Measurements from ENCODE around the gene B9D1. TPM values are rescaled to one million over a fixed set of nuclear protein-coding genes. Genes with fewer than 3 reads are reported as not detected.

B9D1 gene
- total RNA-seq, 6 experiments from 2014 or later, result 18.0 to 28.9 (median 24.5) TPM

DNA sequence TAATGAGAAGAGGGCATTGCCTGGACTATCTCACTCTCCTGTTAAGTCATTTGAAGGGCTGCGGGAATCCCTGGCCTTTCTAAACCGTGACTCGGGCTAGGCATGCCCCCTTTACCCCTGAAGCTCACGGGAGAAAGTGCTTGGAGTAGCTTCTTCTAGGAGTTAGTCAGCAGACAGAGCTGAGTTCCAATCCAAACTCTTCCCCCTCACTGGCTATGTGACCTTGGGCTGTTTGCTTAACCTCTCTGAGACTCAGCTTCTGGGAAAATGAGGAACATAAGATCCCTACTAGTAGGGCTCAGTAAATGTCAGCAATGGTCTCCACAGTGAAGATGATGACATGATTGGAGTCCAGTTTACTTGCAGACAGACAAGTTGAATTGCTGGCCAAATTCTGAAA is 5.7 kb upstream of the B9D1 start:
- DNase-seq, result no peak
- no peaks in the 10 kb centered on the region for H3K36me3 Mint-ChIP-seq (ENCODE audit: low read depth)

DNA sequence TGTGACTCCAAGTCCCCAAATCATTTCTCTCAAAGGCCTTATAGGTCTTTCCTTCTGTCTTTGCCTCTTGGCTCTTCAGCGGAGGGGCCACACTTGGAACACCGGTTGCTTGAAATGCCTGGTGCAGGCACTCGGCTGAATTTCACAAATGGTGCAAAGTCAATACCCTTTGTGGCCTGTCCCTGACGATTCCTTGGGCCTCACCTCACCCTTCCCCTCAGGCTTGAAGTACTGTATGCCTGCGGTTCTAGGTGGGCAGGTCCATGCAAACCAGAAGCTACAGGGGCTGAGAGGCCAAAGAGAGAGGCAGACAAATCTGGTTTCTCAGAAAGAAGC is 4.1 kb upstream of the B9D1 start:
- TF ChIP-seq, protein P1, sequence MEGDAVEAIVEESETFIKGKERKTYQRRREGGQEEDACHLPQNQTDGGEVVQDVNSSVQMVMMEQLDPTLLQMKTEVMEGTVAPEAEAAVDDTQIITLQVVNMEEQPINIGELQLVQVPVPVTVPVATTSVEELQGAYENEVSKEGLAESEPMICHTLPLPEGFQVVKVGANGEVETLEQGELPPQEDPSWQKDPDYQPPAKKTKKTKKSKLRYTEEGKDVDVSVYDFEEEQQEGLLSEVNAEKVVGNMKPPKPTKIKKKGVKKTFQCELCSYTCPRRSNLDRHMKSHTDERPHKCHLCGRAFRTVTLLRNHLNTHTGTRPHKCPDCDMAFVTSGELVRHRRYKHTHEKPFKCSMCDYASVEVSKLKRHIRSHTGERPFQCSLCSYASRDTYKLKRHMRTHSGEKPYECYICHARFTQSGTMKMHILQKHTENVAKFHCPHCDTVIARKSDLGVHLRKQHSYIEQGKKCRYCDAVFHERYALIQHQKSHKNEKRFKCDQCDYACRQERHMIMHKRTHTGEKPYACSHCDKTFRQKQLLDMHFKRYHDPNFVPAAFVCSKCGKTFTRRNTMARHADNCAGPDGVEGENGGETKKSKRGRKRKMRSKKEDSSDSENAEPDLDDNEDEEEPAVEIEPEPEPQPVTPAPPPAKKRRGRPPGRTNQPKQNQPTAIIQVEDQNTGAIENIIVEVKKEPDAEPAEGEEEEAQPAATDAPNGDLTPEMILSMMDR (IDR thresholded peaks at IDR 0.05), result no peak
- peaks cover 1% of the 10 kb centered on the region for H3K27me3 Mint-ChIP-seq (ENCODE audit: insufficient read depth)
- H3K9me3 Mint-ChIP-seq, result no peaks in the 10 kb centered on the region
- no peak overlapping the region for H3K4me3 Mint-ChIP-seq
- peaks cover 32% of the 10 kb centered on the region for H3K4me1 Mint-ChIP-seq (ENCODE audit: low read depth)
- no peak overlapping the region for H3K27ac Mint-ChIP-seq
- no peak for DNase-seq
- H3K36me3 Mint-ChIP-seq (ENCODE audit: low read depth), result no peaks in the 10 kb centered on the region

More for the DNA sequence above, 5.7 kb upstream of the B9D1 start:
- TF ChIP-seq, protein P1 (IDR thresholded peaks at IDR 0.05), result no peak
- Mint-ChIP-seq H3K27me3 (ENCODE audit: insufficient read depth) (peaks cover 1% of the 10 kb centered on the region), H3K4me1 (ENCODE audit: low read depth) (peaks cover 23% of the 10 kb centered on the region), H3K9me3 (no peaks in the 10 kb centered on the region), H3K4me3 (no peak overlapping the region), H3K27ac (no peak overlapping the region)

DNA sequence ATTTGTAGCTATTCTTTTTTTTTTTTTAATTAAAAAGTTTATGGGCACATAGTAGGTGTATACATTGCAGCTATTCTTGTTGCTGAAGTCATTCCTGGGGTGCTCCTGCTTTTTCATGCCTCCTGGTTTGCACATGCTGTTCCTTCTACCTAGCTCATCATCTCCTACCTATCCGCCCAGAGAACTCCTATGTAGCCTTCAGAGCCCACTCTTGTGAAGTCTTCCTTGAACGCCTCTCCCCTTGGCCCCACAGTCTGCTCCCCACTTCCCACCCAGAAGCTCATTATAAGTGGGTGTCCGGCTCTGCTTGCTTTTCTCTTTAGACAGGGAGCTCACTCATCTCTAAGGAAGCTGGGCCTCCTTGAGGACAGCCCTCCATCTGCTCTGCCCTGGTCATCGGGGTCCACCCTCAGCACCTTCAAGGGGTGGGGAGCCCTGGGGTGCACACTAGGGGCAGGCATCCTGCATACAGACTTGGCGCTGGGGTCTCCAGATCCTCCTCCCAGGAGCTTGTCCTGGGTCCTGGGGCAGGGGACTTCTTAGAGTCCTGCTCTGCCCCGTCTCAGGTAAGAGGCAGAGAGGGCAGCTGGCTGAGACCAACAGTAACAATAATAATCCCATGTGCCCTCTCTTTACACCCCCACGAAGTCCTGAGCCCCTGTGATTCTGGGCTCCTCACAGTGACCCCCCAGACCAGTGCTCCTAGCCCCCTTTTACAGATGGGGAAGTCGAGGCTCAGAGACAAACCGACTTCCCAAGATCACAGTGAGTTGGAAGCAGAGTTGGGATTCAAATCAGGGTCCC is 3.5 kb upstream of the B9D1 start:
- Mint-ChIP-seq H3K36me3 (ENCODE audit: low read depth) (no peaks in the 10 kb centered on the region), H3K27me3 (ENCODE audit: insufficient read depth) (peaks cover 4% of the 10 kb centered on the region), H3K4me3 (no peak overlapping the region), H3K4me1 (ENCODE audit: low read depth) (peaks cover 38% of the 10 kb centered on the region), H3K27ac (no peak overlapping the region), H3K9me3 (no peaks in the 10 kb centered on the region)
- no peak for DNase-seq
- TF ChIP-seq, protein P1 (IDR thresholded peaks at IDR 0.05), result no peak

DNA sequence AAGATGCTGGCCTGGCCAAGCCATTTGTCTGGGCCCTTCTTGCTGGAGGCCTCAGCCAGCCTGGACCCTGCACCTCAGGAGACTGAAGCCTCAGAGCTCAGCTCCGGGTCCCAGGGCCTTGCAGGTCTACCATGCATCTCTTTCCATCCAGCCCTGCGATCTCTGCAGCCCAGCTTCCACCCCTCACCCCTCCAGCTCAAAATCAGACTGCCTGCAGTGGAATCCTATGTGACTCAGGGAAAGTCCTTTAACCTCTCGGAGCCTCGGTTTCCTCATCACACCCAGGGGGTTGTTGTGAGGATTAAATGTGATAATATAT is 2.9 kb upstream of the B9D1 start:
- H3K9me3 Mint-ChIP-seq, result no peaks in the 10 kb centered on the region
- H3K36me3 Mint-ChIP-seq (ENCODE audit: low read depth), result no peaks in the 10 kb centered on the region
- no peak overlapping the region for H3K4me3 Mint-ChIP-seq
- H3K27me3 Mint-ChIP-seq (ENCODE audit: insufficient read depth), result peaks cover 4% of the 10 kb centered on the region
- H3K4me1 Mint-ChIP-seq (ENCODE audit: low read depth), result peaks cover 39% of the 10 kb centered on the region
- H3K27ac Mint-ChIP-seq, result no peak overlapping the region
- DNase-seq, result no peak
- TF ChIP-seq, protein P1 (IDR thresholded peaks at IDR 0.05), result no peak

DNA sequence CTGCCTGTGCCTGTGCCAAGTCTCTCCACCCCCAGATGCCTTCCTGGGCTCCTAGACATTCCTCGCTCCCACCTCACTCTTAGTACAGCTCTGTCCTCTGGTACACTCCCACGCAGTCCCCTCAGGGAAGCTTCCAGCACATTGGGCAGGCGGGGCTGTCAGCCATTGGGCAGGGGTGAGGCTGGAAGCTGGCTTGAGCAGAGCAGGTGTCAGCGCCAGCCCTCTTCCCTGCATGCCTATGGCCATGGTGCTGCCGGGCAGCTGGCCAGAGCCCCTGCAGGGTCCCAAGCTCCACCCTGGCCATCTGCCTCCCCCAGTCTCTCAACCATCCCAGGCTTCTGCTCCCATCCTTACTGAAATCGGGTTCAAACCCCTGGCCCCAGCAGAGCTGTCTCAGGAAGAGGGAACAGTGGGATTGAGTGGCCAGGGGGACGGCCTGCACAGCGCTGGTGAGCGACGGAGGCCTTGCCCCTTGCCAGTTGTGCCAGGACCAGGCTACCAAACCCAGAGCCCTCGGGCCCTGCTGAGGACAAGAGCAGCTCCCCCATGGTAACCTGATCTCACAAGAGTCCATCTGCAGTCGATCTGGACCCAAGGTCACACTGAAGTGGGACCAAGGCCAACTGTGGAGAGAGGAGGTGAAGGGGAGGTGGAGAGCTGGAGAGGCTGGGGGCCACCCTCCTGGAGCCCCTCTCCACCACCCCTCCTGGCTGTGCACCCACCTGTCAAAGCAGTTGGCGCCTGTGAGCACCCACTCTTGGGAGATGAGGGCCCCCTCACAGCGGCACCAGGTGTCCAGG is 2.4 kb upstream of the B9D1 start:
- Mint-ChIP-seq H3K36me3 (ENCODE audit: low read depth) (no peaks in the 10 kb centered on the region), H3K4me3 (no peak overlapping the region), H3K27me3 (ENCODE audit: insufficient read depth) (peaks cover 4% of the 10 kb centered on the region), H3K9me3 (no peaks in the 10 kb centered on the region), H3K27ac (no peak overlapping the region), H3K4me1 (ENCODE audit: low read depth) (peaks cover 39% of the 10 kb centered on the region)
- TF ChIP-seq, protein P1 (IDR thresholded peaks at IDR 0.05), result no peak
- no peak for DNase-seq

All from HFFc6 (cell line).